CD4-positive, alpha-beta T cell treated with Interferon alpha-2 for 1 hour (primary cell): Measurements from ENCODE around the gene NMT2.

Experiments used
- DNase-seq, 2 donors: peaks; one replicate each; pipeline ENCODE4 v3.0.0-alpha.2; 2020 to 2022

Gene NMT2

GRCh38 chr10:15180736-15181135 lies 12.2 kb upstream of the NMT2 start:
- no peak for DNase-seq

GRCh38 chr10:15176269-15176668 lies 7.8 kb upstream of the NMT2 start:
- DNase-seq = no peak

GRCh38 chr10:15175587-15175986 lies 7.1 kb upstream of the NMT2 start:
- DNase-seq = no peak

GRCh38 chr10:15172306-15172840 lies 3.9 kb upstream of the NMT2 start:
- no peak for DNase-seq

- peak; percentile 37 to 75 for DNase-seq
These were observed 1.3 kb upstream of the NMT2 start for GRCh38 chr10:15169555-15170401.

GRCh38 chr10:15168786-15169554 lies 477 bp upstream of the NMT2 start:
- DNase-seq = peak; percentile 95

GRCh38 chr10:15167411-15168290 lies 842 bp downstream of the NMT2 start:
- DNase-seq = peak; percentile 36 to 50

- DNase-seq = no peak
These were observed 2.2 kb downstream of the NMT2 start for GRCh38 chr10:15166325-15166724.

GRCh38 chr10:15163253-15163828 lies 5.2 kb downstream of the NMT2 start:
- DNase-seq = no peak

- DNase-seq = no peak
These were observed 9.5 kb downstream of the NMT2 start for GRCh38 chr10:15158972-15159371.

- no peak for DNase-seq
These were observed 10.0 kb downstream of the NMT2 start for GRCh38 chr10:15158448-15158847.

GRCh38 chr10:15155978-15156656 lies 12.4 kb downstream of the NMT2 start:
- DNase-seq = no peak

- DNase-seq = no peak
These were observed 15.9 kb downstream of the NMT2 start for GRCh38 chr10:15152556-15152955.

GRCh38 chr10:15150563-15150962 lies 17.9 kb downstream of the NMT2 start:
- DNase-seq = no peak

- no peak for DNase-seq
These were observed 19.3 kb downstream of the NMT2 start for GRCh38 chr10:15149042-15149771.

- DNase-seq = no peak
These were observed 20.7 kb downstream of the NMT2 start for GRCh38 chr10:15147594-15148392.

- no peak for DNase-seq
These were observed 22.1 kb downstream of the NMT2 start for GRCh38 chr10:15146366-15146765.

- DNase-seq = no peak
These were observed 23.7 kb downstream of the NMT2 start for GRCh38 chr10:15144788-15145187.

- peak in 1 of 2 donors; percentile 63 for DNase-seq
These were observed 27.1 kb downstream of the NMT2 start for GRCh38 chr10:15141136-15142054.
